NOMO-1 treated with DMSO at 0.1 percent for 48 hours (cell line): ENCODE data around the gene NAP1L4.
A peak's percentile ranks its signal among the peaks of the same experiment; 100 is the strongest.

Experiments used
- DNase-seq: peaks from one replicate; lab custom pipeline; 2025; ENCODE audit not compliant: unreplicated experiment; lab: John Stamatoyannopoulos, UW

Gene NAP1L4

GRCh38 chr11:2994336-2994730 is 2.2 kb upstream of the NAP1L4 start:
- DNase-seq = no peak

GRCh38 chr11:2992997-2993325 is 832 bp upstream of the NAP1L4 start:
- DNase-seq = no peak

GRCh38 chr11:2991452-2992233 is 486 bp downstream of the NAP1L4 start:
- DNase-seq = peak; percentile 52

GRCh38 chr11:2990617-2991451 is 1.3 kb downstream of the NAP1L4 start:
- no peak for DNase-seq

- DNase-seq = no peak
Observed at GRCh38 chr11:2989551-2989950, 2.6 kb downstream of the NAP1L4 start.

GRCh38 chr11:2989006-2989405 is 3.1 kb downstream of the NAP1L4 start:
- DNase-seq = no peak

- no peak for DNase-seq
Observed at GRCh38 chr11:2987881-2988861, 4.0 kb downstream of the NAP1L4 start.

GRCh38 chr11:2983908-2984307 is 8.2 kb downstream of the NAP1L4 start:
- DNase-seq = no peak

- DNase-seq = no peak
Observed at GRCh38 chr11:2982214-2982613, 9.9 kb downstream of the NAP1L4 start.

- DNase-seq = no peak
Observed at GRCh38 chr11:2981130-2981529, 11.0 kb downstream of the NAP1L4 start.

GRCh38 chr11:2980168-2980840 is 11.8 kb downstream of the NAP1L4 start:
- DNase-seq = no peak

GRCh38 chr11:2977113-2977512 is 15.0 kb downstream of the NAP1L4 start:
- no peak for DNase-seq

- no peak for DNase-seq
Observed at GRCh38 chr11:2976294-2977063, 15.7 kb downstream of the NAP1L4 start.

GRCh38 chr11:2975594-2975993 is 16.5 kb downstream of the NAP1L4 start:
- DNase-seq = peak; percentile 39

GRCh38 chr11:2974272-2974671 is 17.9 kb downstream of the NAP1L4 start:
- DNase-seq = no peak

- no peak for DNase-seq
Observed at GRCh38 chr11:2968341-2968900, 23.7 kb downstream of the NAP1L4 start.

GRCh38 chr11:2964782-2965181 is 27.3 kb downstream of the NAP1L4 start:
- DNase-seq = no peak

GRCh38 chr11:2963761-2964160 is 28.4 kb downstream of the NAP1L4 start:
- DNase-seq = no peak

GRCh38 chr11:2963112-2963754 is 28.9 kb downstream of the NAP1L4 start:
- DNase-seq = peak; percentile 17
